Peyer's patch (tissue), 4 donors: ENCODE measurements around the gene TANGO6. TPM values are rescaled to one million over a fixed set of nuclear protein-coding genes. Genes with fewer than 3 reads are reported as not detected.
"Not testable (repeated sequence)": the region's sequence is repeated elsewhere in the genome, so short reads cannot be mapped to it uniquely, and the experiment has no call there.

Experiments
- DNase-seq, 3 donors: peaks; one replicate each; pipeline ENCODE4 v3.0.0-alpha.2; 2017 to 2019
- H3K27ac ChIP-seq, 4 donors: fragments of 200-600 bp; sonication (generic); one replicate each; pipeline ENCODE4 v1.5.1; 2016 to 2019
- H3K27me3 ChIP-seq, 2 donors: fragments of 200-600 bp; sonication (generic); one replicate each; pipeline ENCODE4 v1.5.1; 2019
- H3K36me3 ChIP-seq, 3 donors: fragments of 200-600 bp; sonication (generic); one replicate each; pipeline ENCODE4 v1.5.1; 2016 to 2019
- H3K4me1 ChIP-seq, 4 donors: fragments of 200-600 bp; sonication (generic); one replicate each; pipeline ENCODE4 v1.5.1; 2016 to 2019
- H3K4me3 ChIP-seq, 4 donors: fragments of 200-600 bp; sonication (generic); 1 replicate in 3 of 4; 2 replicates in 1 of 4; pipeline ENCODE4 v1.5.1; 2016 to 2019; ENCODE audit warnings: mild to moderate bottlenecking in 1 of 4
- H3K9me3 ChIP-seq, 4 donors: fragments of 200-600 bp; sonication (generic); one replicate each; pipeline ENCODE4 v1.5.1; 2016 to 2019; ENCODE audit warnings: mild to moderate bottlenecking in 1 of 4
- CTCF ChIP-seq, 6 experiments: fragments of 450-650 bp in 4 of 6; fragments of 200-600 bp in 2 of 6; sonication (generic) in 1 of 6; IDR thresholded peaks; one replicate each; pipeline ENCODE4 v1.5.1; 2017 to 2019; ENCODE audit warnings: antibody characterized with exemption in 6 of 6, mild to moderate bottlenecking in 3 of 6, moderate library complexity in 1 of 6
- POLR2A ChIP-seq, 2 donors: fragments of 450-650 bp; IDR thresholded peaks; one replicate each; pipeline ENCODE4 v1.5.1; 2017; ENCODE audit warnings: antibody characterized with exemption in 2 of 2, mild to moderate bottlenecking in 2 of 2, moderate library complexity in 2 of 2
- total RNA-seq, 4 donors: library from RNA; depleted of rRNA; stranded (reverse); fragments of >200 nt; gene quantifications; one replicate each; pipeline ENCODE4 v1.1.0, GENCODE V29; 2016

The TANGO6 gene
- total RNA-seq, 4 donors from 2014 or later, result 9.2 to 44.6 (median 13.0) TPM

GRCh38 chr16:68987734-68988457 is 144.6 kb downstream of the TANGO6 start:
- Histone ChIP-seq H3K27me3 (no peaks in the 10 kb centered on the region), H3K36me3 (no peaks in the 10 kb centered on the region), H3K4me1 (no peaks in the 10 kb centered on the region), H3K9me3 (no peaks in the 10 kb centered on the region), H3K27ac (no peak overlapping the region), H3K4me3 (no peak overlapping the region)
- DNase-seq, result no peak
- TF ChIP-seq POLR2A (IDR thresholded peaks at IDR 0.05) (no peak), CTCF (IDR thresholded peaks at IDR 0.05) (no peak)

GRCh38 chr16:68990172-68990845 is 147.0 kb downstream of the TANGO6 start:
- DNase-seq, H3K27ac ChIP-seq, H3K36me3 ChIP-seq, H3K27me3 ChIP-seq, H3K4me3 ChIP-seq, H3K4me1 ChIP-seq, H3K9me3 ChIP-seq: not testable (repeated sequence)
- TF ChIP-seq CTCF (IDR thresholded peaks at IDR 0.05), result peak in 3 of 6 experiments; percentile 12 to 31 (median 17)

- H3K4me1 ChIP-seq, result peaks cover 0 to 8% (median 0%) of the 10 kb centered on the region in 4 donors
- H3K27me3 ChIP-seq, result no peaks in the 10 kb centered on the region
- no peak overlapping the region for H3K4me3 ChIP-seq
- no peaks in the 10 kb centered on the region for H3K36me3 ChIP-seq
- no peak for DNase-seq
- H3K27ac ChIP-seq, result no peak overlapping the region
- TF ChIP-seq POLR2A (IDR thresholded peaks at IDR 0.05) (no peak), CTCF (IDR thresholded peaks at IDR 0.05) (no peak)
- H3K9me3 ChIP-seq, result no peaks in the 10 kb centered on the region
These were observed 147.7 kb downstream of the TANGO6 start for GRCh38 chr16:68991075-68991474.

- Histone ChIP-seq H3K27ac (no peak overlapping the region), H3K4me1 (peaks cover 0 to 8% (median 0%) of the 10 kb centered on the region in 4 donors), H3K36me3 (no peaks in the 10 kb centered on the region), H3K4me3 (no peak overlapping the region), H3K9me3 (no peaks in the 10 kb centered on the region), H3K27me3 (no peaks in the 10 kb centered on the region)
- DNase-seq, result no peak
- no peak for TF ChIP-seq CTCF (IDR thresholded peaks at IDR 0.05)
- TF ChIP-seq POLR2A (IDR thresholded peaks at IDR 0.05), result no peak
These were observed 149.2 kb downstream of the TANGO6 start for GRCh38 chr16:68992521-68992920.

- Histone ChIP-seq H3K27ac (peak overlapping the region in 2 of 4 donors; percentile 33 to 50), H3K27me3 (no peaks in the 10 kb centered on the region), H3K9me3 (no peaks in the 10 kb centered on the region), H3K36me3 (no peaks in the 10 kb centered on the region), H3K4me3 (no peak overlapping the region), H3K4me1 (peaks cover 0 to 8% (median 0%) of the 10 kb centered on the region in 4 donors)
- TF ChIP-seq CTCF (IDR thresholded peaks at IDR 0.05) (no peak), POLR2A (IDR thresholded peaks at IDR 0.05) (no peak)
- no peak for DNase-seq
These were observed 150.1 kb downstream of the TANGO6 start for GRCh38 chr16:68993456-68993855.
